Stimulated activated CD8-positive, alpha-beta memory T cell treated with anti-CD3 and anti-CD28 coated beads, Interleukin-4, amount 100 ng/mL, for 1 hour (primary cell): Measurements from ENCODE around the gene NOS1.

Source experiments
- DNase-seq, 2 donors: peaks; one replicate each; pipeline ENCODE4 v3.0.0-alpha.2; 2020; ENCODE audit warnings: low read depth in 2 of 2, low spot score in 1 of 2

NOS1 gene

DNA sequence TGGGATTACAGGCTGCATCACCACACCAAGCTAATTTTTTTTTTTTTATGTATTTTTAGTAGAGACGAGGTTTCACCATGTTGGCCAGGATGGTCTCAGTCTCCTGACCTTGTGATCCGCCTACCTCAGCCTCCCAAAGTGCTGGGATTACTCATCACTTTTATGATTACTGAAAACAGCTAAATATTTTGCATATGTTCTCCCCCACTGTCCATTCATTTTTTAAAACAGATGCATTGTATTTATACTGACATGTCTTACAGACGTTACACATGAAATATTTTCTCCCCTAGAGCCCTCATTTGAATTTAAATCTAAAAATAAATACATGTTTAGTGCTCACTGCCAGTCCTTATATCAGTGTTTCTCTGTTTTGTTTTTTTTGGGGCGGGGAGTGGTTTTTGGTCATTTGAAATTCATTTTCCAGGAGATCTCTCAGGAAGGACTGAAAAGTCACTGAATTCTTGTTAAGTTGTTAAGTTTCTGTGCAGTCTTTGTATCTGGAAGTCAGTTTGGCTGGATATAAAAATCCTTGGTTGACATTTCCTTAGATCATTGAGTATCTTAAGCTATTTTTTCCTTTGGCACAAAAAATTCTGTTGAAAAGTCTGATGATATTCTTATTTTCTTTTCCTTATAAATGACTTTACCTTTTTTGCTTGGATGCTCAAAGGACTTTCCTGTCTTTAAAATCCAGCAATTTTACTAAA is 180.5 kb downstream of the NOS1 start:
- no peak for DNase-seq

DNA sequence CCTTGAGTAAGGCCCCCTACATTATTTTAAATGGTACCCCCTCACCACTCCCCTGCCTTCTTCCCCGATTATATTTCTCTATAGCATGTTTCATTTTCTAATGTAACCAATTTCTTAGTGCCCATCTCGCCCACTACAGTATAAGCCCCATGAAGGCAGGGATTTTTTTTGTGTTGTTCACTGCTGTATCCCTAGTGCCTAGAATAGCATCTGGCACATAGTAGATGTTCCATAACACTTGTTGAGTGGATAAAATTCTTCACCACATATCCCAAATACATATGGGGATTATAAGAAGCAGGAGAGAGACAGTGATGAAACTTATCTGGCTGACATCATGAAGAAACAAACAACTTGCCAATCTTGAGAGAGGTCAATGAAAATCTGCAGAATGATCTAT is 182.7 kb downstream of the NOS1 start:
- no peak for DNase-seq

DNA sequence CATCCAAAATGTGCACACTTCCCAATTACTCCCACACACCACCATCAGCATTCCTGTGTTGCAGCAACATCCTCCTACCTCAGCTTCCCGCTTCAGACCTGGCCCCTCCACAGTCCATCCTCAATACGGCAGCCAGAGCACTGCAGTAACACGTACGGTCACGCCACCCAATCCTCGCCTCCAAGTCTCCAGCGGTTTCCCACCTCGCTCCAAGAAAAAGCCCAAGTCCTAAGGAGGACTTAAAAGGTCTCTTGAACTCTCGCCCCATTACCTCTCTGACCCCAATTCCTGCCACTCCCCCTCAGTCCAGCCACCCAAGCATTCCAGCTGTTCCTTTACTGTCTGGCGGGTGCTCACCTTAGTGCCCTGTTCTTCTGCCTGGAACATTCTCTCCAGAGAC is 183.1 kb downstream of the NOS1 start:
- no peak for DNase-seq

DNA sequence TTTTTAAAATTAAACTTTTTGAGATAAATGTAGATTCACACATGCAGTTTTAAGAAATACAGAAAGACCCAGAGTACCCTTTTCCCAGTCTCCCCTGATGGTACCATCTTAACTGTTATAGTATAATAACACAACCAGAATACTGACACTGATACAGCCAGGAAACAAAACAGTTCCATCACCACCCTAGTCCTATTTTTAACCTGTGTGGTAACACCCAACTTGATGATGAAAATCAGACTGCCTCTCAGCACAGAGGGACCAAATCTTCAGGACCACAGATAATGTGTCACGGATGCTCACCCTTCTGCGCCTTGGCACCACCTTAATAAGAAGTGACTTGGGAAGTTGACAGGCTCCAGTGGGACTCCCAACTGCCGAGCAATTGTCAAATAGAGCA is 189.3 kb downstream of the NOS1 start:
- no peak for DNase-seq

DNA sequence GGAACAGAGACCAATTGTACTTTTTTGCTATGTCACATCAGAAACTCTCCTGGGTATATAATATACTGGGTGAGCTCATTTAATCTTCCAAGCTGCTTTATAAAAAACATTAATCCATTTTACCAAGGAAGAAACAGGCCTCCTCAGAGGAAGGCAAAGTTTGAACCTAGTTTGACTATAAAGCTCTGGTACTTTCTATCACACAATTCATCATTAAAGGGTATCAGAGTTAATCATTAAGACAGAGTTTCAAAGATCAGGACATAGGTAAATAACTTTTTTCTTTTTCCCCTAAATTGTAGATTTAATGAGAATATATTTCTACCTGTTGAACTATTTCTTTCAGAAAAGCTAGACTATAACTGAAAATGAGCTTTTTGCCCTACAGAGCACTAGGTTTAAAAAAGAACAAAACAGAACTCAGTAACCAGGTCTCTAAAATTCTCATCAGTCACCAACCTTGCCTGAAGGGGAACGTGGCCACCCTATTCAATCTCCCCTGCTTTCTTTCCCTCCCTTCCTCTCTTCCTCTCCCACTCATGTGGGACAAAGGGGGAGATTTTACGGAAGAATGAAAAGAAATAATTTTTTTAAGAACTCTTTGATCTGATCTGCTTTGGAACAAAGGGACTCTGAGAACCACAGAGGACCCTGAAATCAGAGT is 189.8 kb downstream of the NOS1 start:
- DNase-seq = no peak

DNA sequence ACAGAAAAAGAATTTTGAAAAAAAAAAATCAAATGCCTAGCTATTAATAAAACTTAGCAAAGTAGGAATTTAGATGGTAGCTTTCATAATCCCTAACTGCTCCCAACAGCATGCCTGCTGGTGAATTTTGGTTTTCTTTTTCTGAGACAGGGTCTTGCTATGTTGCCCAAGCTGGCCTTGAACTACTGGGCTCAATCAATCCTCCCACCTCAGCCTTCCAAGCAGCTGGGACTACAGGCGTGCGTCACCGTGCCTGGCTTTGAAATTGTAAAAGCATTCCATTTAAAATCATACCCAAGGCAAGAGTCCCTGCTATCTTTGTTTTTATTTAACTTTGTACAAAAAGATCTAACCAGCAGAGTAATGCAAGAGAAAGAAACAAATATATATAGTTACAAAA is 191.9 kb downstream of the NOS1 start:
- no peak for DNase-seq

DNA sequence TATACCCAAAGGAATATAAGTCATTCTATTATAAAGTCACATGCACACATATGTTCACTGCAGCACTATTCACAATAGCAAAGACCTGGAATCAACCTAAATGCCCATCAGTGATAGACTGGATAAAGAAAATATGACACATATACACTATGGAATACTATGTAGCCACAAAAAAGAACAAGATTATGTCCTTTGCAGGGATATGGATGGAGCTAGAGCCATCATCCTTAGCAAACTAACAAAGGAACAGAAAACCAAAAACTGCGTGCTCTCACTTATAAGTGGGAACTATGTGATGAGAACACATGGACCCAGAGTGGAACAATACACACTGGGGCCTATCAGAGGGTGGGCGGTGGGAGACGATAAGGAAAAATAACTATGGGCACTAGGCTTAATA is 192.4 kb downstream of the NOS1 start:
- DNase-seq = no peak

DNA sequence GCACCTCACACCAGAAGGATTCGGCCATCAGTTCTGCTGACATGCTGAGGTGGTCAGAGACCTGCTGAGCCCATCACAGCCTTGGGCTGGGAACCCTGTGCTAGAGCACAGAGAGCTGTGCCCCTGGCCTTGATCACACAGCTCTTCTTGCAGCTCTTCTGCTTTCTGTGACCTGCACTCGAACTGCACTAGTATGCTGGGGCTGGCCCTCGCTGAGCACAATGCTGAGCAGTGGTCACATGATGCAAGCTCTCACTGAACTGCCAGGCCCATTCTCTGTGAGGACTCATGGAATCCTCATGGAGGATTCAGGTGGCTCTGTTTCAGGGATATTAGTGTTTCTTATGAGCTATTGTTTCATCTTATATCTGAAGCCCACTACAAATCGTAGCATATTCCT is 193.7 kb downstream of the NOS1 start:
- no peak for DNase-seq

DNA sequence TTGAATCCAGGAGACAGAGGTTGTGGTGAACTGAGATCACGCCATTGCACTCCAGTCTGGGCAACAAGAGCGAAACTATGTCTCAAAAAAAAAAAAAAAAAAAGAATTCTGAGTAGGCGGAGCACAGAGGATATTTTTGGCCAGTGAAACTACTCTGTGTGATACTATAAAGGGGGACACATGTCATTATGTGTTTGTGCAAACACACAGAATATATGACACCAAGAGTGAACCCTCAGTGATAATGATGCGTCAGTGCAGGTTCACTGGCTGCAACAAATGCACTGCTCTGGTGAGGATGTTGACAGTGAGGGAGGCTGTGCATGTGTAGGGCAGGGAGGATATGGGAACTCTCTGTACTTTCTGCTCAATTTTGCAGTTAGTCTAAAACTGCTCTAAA is 195.3 kb downstream of the NOS1 start:
- DNase-seq = no peak

DNA sequence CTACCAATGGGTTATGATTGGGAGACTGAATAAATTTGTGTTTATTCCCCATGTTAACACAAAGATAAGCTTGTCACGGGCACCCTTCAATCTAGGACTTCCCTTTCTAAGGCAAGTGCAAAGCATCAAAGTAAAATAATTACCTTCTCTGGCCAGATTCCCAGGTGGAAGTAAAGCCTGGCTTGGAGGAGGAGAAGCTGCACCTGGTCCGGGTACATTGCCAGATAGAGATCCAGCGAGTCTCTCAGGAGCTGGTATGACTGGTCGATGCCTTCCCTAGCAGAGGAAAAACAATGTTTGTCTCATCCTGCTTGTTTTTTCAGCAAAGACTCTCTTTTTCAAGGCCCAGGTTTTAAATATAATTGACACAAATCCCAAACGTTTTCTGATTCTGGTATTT is 196.1 kb downstream of the NOS1 start:
- DNase-seq = no peak

DNA sequence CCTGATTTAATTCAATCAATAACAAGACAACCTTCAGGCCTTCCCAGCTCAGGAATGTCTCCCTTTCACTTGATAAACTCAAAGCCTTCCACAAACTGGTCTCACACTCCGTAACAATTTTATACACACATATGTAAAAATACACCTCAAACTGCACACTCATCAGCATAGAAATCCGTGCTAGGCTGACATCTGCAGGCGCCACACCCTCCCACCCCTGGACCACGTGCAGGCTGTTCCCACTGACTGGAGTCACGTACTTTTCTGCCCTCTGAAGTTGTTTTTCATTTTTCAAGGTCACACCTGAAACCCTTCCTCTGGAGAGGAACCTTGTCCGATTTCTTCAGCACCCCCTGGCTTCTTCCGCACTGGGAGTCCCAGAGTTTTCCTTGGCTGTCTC is 198.8 kb downstream of the NOS1 start:
- DNase-seq = no peak

DNA sequence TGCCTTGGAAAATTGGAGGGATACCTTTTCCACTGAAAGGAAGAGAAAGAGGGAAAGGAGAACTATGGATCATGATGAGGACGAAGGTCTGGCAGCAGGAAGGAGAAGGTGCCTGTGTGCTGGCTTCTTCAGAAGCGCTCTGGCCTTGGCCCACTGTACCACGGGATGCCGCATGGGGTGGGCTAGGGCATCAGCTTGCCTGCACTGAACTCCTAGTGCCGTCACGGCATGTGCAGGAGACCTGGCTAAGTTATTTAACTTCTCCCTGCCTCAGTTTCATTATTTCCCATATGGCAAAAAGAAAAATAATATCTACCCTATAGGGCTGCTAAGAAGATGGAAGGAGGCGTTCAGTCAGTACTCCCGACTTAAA is 199.3 kb downstream of the NOS1 start:
- DNase-seq = no peak

DNA sequence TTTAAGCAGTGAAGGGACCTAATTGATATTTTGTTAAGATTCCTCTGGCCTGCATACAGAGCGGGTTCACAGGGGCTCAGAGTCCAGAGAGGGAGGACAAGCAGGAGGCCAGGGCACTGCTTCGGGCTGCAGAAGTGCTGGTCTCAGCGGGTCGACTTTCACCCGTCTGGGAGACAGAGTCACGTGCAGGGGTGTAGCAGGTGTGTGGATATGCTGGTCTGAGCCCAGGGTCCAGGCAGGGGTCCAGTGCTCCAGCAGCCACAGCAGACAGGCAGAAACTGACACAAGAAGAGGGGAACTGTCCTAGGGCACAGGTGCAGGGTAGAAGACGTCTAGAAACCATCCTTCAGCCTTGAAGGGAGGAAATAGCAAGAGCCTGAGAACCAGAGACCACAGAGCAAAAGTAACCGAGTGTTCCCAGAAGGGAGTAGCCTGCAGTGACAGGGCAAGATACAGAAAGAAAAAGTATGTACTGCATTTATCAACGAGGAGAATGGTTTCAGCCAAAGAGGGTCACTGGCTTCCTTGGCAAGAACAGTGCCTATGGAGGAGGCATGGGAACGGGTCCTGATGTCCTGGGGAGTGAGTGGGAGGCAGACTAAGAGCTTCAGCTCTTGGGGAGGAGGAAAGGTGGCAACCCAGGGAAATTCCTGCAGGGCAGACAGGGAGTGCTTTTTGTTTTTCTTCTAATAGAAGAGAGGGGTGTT is 199.8 kb downstream of the NOS1 start:
- DNase-seq = no peak

DNA sequence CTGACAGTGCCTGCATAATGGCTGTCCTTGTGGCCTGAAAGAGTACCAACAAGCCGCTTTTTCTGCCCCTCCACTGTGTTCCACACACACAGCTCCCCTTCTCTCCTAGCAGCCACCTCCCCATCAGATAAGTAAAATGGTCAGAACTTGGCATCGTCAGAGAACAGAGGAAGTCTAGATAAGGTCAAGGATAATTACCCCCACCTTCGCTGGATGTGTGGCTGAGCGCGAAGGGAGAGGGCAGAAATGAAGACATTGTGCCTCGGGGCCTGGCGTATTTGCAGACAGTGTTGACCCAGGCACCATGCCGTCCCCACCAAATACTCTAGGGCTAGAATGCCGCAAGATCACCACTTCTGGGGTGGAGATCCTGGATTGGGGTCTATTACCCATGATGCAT is 201.8 kb downstream of the NOS1 start:
- no peak for DNase-seq

DNA sequence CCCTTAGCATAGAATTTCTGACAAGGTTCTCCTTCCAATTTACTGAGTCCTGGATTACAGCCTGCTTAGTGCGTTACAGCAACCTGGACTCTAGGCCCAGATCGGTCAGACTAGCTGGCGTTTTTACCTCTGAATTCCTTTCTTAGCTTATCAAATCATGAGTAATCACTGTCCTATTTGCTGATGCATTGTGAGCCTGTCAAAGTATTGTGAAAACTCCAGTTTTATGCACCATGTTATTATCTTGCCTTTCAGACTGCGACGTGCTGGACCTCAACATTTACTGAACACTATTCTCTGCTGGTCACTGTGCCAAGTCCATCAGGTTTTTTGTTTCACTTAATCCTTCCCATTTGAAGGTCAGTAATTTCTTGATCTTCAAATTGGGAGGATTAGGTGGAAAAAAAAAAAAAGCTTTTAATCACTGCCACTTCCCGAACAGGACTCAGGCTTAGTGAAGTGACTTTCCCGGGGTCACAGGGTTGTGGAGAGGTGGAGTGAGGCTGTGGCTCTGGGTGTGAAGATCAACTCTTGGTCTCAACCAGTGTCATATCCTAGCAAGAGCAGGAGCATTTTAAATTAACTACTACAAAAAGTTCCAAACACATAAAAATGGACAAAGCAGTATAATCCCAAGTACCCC is 202.4 kb downstream of the NOS1 start:
- DNase-seq = no peak
